Breast epithelium (tissue), 3 donors: ENCODE measurements around the gene RCOR2.

Experiments
- POLR2A ChIP-seq: fragments of 450-650 bp; IDR thresholded peaks from one replicate; pipeline ENCODE4 v1.6.1; 2016; ENCODE audit warnings: antibody characterized with exemption, mild to moderate bottlenecking, moderate library complexity
- POLR2AphosphoS5 ChIP-seq, 3 donors: sonication (generic); formaldehyde crosslinking; IDR thresholded peaks; one replicate each; pipeline ENCODE4 v1.6.1; 2017; ENCODE audit warnings: antibody characterized with exemption in 3 of 3
- TF ChIP-seq, protein P1 (sequence below), 3 donors: fragments of 450-650 bp; IDR thresholded peaks; one replicate each; pipeline ENCODE4 v1.5.1; 2016 to 2017; ENCODE audit warnings: antibody characterized with exemption in 3 of 3, mild to moderate bottlenecking in 3 of 3, moderate library complexity in 3 of 3

DNA sequence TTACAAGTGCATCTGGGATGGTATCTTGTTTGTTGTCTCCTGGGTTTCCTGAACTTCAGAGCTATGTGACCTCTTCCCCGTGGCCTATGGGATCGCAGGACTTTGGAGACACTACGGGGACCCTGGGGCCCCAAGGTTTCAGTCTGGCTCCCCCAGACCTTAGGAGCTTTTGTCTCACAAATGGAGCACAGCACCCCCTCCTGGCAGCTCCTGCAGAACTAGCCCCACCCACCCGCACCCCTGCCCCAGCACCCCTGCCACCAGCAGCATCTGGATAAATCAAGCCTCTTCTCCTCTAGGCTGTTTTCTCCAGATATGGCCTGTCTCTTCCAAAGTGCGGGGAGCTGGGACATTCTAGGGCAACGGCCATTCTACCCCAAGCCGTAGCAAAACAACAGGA lies 10.4 kb downstream of the RCOR2 start:
- TF ChIP-seq, protein P1, sequence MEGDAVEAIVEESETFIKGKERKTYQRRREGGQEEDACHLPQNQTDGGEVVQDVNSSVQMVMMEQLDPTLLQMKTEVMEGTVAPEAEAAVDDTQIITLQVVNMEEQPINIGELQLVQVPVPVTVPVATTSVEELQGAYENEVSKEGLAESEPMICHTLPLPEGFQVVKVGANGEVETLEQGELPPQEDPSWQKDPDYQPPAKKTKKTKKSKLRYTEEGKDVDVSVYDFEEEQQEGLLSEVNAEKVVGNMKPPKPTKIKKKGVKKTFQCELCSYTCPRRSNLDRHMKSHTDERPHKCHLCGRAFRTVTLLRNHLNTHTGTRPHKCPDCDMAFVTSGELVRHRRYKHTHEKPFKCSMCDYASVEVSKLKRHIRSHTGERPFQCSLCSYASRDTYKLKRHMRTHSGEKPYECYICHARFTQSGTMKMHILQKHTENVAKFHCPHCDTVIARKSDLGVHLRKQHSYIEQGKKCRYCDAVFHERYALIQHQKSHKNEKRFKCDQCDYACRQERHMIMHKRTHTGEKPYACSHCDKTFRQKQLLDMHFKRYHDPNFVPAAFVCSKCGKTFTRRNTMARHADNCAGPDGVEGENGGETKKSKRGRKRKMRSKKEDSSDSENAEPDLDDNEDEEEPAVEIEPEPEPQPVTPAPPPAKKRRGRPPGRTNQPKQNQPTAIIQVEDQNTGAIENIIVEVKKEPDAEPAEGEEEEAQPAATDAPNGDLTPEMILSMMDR (IDR thresholded peaks at IDR 0.05) = no peak
- no peak for TF ChIP-seq POLR2A
- no peak for TF ChIP-seq POLR2AphosphoS5 (IDR thresholded peaks at IDR 0.05)
